ENCODE results near the gene YIF1B. TPM values are rescaled to one million over a fixed set of nuclear protein-coding genes. Genes with fewer than 3 reads are reported as not detected.

YIF1B gene
- total RNA-seq, 1 experiment from 2014 or later = 106 TPM

DNA sequence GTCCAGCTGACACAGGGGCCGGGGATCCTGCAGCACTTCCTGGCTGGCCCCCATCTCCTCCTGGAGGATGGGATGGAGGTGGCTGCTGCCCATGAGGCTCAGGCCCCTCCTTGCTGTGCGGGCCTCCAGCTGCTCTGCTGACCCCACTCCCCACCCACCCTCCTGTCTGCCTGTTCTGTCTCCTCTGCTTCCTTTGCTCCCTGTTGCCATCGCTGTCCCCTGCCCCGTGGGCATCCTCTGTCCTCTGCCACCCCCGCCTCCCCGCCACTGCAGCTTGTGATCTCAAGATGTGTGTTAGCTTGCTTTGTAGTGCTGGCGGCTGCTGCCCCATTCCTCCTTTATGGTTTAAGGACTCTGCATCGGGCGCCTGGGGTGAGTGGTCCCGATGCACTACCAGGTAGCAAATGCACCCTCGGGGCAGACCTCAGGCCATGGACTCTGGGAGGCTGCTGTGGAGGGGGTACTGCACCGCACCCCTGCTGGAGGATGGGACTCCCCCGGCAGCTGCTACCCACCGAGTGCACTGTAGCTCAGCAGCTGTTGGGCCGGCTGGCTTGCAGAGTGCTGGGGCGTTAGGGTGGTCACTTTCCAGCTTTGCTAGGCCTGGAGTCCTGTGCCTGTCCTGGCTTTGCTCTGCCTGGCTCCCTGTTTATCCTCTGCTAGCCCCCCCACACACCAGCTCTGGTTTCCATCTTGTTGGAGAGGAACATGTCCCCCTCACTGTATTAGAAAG is 27.5 kb downstream of the YIF1B start:
- in situ Hi-C loops (cut with HindIII; ENCODE audit: low pct_unique_long_range_greater_than_20kb, low sequenced_read_pairs) = no loop called here

DNA sequence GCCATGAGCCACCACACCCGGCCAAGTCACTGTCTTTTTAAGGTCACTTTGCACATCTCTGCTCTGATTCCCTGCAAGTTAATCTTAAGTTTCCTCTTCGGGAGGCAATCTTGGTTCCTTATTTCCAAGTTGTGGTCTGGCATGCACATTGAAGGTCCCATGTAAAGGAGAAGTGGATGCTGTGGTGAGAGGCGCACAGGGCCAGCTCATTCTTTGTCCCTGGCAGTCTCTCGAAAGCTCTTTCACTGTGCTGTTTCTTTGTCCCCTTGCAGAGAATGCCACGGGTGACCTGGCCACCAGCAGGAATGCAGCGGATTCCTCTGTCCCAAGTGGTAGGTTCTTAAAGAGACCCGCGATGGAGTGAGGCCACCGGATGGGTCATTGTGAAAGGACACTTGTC is 28.1 kb downstream of the YIF1B start:
- in situ Hi-C loops (cut with HindIII; ENCODE audit: low pct_unique_long_range_greater_than_20kb, low sequenced_read_pairs) = no loop called here
- DNase-seq (ENCODE audit: low read depth, low spot score) = no peak

More for the DNA sequence above, 27.5 kb downstream of the YIF1B start:
- no peak for DNase-seq (ENCODE audit: low read depth, low spot score)

DNA sequence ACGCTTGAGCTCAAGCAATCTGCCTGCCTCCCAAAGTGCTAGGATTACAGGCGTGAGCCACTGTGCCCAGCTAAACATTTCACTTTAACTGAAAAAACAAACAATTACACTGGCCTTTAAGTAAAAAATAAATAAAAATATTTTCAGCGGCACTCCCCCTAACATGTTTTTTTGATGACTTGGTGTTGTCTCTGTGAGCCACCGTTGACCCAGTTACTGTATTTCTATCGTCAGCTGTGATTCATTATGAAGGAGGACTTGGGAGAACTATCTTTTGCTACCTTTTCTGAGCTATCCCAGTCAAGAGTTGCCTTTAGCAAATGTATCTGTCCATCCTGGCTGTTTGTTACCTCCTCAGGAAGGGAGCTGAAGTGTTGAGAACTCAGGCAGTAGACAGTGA is 30.2 kb downstream of the YIF1B start:
- DNase-seq (ENCODE audit: low read depth, low spot score) = no peak
- in situ Hi-C loops (cut with HindIII; ENCODE audit: low pct_unique_long_range_greater_than_20kb, low sequenced_read_pairs) = no loop called here

DNA sequence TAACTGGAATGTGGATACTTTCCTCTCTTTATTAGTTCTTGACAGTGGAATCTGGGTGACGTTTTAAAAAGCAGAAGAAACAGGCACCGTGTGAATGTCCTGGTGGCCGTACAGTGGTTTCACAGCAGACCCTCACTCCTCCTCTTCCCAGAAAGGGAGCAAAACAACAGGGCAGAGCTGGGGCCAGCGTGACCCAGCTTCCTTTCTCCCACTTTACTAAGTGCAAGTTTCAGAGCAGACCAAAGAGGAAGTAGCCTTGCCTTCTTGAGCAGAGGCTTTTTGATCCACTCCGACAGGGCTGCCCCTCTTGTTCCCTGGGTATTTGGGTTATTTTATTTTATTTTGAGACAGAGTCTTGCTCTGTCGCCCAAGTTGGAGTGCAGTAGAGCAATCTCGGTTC is 31.3 kb downstream of the YIF1B start:
- no peak for DNase-seq (ENCODE audit: low read depth, low spot score)
- in situ Hi-C loops (cut with HindIII; ENCODE audit: low pct_unique_long_range_greater_than_20kb, low sequenced_read_pairs) = no loop called here

DNA sequence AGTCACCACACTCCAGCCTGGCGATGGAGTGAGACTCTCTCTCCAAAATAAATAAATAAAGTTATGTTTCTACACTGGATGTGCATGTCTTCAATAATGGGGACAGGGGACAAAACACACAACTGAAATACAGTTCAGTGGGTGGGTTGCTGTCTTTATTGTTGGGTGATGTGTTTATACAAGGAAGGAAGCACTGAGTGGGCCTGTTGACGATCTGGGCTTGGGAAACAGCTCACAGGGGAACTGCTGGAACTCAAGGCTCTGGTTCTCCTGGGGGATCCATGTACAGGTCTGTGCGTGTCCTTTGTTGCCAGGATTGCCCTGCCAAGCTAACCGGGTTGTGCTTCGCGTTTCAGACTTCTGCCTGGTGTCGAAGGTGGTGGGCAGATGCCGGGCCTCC is 32.5 kb downstream of the YIF1B start:
- no peak for DNase-seq (ENCODE audit: low read depth, low spot score)
- in situ Hi-C loops (cut with HindIII; ENCODE audit: low pct_unique_long_range_greater_than_20kb, low sequenced_read_pairs) = no loop called here

DNA sequence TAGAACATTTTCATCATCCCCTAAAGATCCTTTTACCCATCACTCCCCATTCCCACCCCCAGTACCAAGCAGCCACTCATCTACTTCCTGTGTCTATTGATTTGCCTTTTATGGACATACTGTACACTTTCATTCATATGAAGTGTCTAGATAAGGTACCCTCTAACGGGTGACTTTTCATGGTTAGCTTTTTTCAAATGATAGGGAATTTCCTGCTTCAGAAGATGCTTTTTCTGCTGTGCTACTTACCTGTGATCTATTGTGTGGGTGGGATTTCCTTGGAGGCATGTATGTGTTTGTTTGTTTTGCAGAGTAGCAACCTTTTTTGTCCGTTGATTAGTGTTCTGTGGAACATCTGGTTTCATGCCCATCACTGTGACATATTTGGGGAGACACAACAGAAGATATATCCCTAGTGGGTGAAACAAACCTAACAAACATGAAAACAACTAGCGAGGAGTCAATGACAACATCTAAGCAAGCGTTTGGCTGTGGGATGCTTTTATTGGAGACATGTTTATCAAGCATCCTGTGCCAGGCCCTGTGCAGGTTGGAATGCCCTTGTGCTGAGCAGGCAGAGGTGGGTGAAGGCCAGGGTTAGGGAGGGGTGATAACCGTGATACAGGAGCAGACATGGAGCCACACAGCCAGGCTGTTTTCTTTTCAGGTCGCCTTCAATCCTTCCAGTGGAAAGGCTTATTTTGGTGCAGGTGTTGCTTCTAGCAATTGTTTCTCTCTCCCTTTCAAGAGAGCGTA is 33.8 kb downstream of the YIF1B start:
- in situ Hi-C loops (cut with HindIII; ENCODE audit: low pct_unique_long_range_greater_than_20kb, low sequenced_read_pairs) = no loop called here
- no peak for DNase-seq (ENCODE audit: low read depth, low spot score)

DNA sequence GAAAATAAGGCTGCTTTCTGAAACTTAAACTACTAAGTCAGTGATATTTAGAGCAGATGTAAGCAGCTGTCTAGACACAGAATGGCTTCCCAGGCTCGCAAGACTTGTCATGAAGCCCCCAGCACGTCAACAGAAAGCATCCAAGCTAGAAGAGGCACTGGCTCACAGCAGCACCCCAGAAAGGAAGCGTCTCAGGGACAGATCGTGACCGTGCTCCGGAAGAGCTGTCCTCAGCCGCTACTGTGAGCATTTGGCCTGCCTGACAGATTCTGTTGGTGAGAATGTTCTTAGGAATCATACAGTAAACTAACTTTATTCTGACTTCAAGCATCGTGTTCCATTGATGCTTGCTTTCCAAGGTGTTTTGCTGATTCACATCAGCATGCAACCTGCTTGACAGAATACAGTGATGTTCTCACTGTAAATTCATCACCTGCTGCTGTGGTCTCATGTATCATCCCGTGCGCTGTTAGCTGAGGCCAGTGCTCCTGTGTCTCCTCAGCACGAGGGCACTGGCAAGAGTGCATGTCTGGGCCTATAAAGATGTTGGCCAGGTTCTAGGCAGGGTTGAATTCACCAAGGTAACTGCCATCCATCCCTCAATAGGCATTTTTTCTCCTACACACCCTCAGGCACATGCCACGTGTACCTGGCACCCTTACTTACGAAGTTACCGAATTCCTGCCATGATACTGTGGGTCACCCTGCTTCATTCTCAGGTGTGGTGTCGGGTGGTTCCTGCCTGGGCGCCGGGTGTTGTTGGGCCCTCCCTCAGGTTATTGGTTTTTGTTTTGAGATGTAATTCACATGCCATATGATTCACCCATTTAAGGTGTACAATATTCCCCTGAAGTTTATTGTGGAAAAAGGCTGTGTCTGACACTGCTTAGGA is 35.5 kb downstream of the YIF1B start:
- DNase-seq (ENCODE audit: low read depth, low spot score) = no peak
- in situ Hi-C loops (cut with HindIII; ENCODE audit: low pct_unique_long_range_greater_than_20kb, low sequenced_read_pairs) = no loop called here

DNA sequence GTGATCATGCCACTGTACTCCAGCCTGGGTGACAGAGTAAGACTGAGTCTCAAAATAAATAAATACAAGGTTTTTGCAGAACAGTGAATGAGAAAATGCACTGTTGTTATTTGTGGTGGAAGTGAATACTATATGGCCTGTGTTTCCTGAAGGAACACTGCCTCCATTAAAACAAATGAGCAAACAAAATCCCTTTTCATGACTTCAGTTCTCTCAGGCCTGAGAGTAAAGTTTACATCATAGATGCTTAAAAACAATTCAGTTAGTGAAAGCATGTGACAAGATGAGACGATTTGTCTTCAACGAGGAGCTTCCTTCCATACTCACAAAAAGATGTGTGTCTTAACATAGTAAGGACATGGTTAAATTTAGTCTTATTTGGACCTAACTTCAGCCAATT is 37.0 kb downstream of the YIF1B start:
- in situ Hi-C loops (cut with HindIII; ENCODE audit: low pct_unique_long_range_greater_than_20kb, low sequenced_read_pairs) = no loop called here
- peak; percentile 90 for DNase-seq (ENCODE audit: low read depth, low spot score)

DNA sequence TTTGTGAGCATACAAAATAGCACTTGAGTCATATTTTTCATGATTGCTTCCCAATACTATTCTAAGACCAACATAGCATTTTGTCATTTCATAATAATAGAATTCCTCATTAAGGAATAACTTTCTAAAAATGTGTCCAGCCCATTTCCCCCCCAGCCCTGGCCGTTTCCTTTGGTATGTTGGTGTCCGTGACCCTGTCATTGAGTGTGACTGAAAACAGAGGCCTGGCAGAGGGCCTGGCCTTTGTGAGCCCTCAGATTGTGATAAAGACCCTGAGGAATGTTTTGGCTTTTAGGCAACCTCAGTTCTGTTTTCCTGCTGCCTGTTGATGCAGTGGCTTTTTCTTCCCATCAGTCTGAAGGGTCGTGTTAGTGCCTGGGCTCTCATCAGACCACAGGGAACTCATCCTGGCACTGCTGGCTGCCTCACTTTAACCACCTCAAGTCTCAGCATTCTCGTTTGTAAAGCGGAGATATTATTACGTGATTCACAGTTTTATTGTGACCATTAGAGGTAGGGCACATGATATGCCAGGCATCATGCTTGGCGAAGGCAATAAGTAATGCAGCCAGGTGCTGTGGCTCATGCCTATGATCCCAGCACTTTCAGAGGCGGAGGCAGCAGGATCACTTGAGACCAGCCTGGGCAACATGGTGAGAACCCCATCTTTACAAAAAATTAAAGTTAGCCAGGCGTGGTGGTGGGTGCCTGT is 37.6 kb downstream of the YIF1B start:
- DNase-seq (ENCODE audit: low read depth, low spot score) = no peak
- in situ Hi-C loops (cut with HindIII; ENCODE audit: low pct_unique_long_range_greater_than_20kb, low sequenced_read_pairs) = no loop called here

DNA sequence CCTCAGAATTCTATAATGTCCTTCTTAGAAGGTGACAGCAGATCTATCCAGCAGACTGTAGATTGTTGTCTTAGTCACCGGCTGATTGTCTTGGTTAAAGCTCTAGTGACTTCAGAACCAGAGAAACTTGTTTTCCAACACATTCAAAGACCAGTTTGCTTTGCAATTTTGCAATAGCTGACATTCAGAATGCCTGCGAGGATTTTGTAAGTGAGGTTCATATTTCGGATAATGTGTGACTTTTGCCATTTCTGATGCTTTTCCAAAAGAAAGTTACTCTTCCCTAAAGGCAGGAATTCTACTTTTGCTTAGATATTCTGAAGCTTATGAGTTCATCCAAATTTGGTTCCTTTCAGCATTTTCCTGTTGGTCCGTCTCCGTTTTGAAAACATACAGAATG is 38.2 kb downstream of the YIF1B start:
- no peak for DNase-seq (ENCODE audit: low read depth, low spot score)
- in situ Hi-C loops (cut with HindIII; ENCODE audit: low pct_unique_long_range_greater_than_20kb, low sequenced_read_pairs) = no loop called here

DNA sequence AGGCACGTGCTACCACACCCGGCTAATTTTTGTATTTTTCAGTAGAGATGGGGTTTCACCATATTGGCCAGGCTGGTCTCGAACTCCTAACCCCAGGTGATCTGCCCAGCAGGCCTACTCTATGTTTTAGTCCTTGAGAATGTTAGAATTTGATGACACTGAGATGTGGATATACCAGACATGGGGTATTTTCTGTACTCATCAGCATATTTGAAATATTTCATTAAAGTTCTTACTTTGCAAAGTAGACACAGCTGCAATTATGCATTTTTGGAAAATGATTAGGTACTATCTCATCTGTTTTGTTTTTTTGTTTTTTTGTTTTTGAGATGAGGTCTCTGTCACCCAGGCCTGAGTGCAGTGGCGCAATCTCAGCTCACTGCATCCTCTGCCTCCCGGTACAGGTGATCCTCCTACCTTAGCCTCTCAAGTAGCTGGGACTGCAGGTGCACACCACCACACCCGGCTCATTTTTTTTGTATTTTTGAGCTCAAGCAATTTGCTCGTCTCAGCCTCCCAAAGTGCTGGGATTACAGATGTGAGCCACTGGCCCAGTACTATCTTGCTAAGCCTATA is 38.7 kb downstream of the YIF1B start:
- DNase-seq (ENCODE audit: low read depth, low spot score) = no peak
- in situ Hi-C loops (cut with HindIII; ENCODE audit: low pct_unique_long_range_greater_than_20kb, low sequenced_read_pairs) = no loop called here

DNA sequence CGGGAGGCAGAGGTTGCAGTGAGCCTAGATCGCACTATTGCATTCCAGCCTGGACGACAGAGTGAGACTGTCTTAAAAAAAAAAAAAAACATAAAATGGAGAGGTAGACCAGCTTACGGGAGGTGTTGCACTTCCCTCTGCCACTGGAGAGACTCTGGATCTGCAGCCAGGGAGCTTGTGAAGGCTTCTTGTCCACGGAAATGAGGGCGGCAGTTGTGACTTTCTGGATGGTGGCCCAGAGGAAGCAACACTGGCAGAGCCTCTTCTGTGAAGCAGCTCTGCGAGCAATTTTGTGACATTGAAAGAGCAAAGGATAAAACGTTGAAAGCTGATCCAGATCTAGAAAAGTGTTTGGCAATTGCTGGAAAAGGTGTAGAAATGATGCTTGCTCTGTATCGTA is 41.0 kb downstream of the YIF1B start:
- no peak for DNase-seq (ENCODE audit: low read depth, low spot score)
- in situ Hi-C loops (cut with HindIII; ENCODE audit: low pct_unique_long_range_greater_than_20kb, low sequenced_read_pairs) = no loop called here

DNA sequence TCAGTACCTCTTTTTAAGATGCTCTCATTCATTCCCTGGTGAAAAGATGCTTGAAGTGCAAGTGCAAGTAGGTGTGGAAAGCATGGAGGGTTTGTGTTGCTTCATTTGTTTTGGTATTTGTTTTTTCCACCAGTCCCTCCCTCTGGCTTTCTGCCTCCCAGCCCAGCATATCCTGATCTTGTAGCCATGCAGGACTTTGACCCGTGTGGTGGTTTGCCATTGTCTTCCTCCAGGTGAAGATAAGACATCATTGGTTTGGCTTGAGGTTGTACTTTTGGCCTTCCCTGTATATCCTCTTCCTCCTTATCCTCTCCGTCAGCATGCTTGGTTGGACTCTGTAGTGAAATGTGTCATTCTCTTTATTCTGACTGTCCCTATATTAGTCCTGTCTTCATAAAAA is 42.2 kb downstream of the YIF1B start:
- in situ Hi-C loops (cut with HindIII; ENCODE audit: low pct_unique_long_range_greater_than_20kb, low sequenced_read_pairs) = no loop called here
- DNase-seq (ENCODE audit: low read depth, low spot score) = no peak

DNA sequence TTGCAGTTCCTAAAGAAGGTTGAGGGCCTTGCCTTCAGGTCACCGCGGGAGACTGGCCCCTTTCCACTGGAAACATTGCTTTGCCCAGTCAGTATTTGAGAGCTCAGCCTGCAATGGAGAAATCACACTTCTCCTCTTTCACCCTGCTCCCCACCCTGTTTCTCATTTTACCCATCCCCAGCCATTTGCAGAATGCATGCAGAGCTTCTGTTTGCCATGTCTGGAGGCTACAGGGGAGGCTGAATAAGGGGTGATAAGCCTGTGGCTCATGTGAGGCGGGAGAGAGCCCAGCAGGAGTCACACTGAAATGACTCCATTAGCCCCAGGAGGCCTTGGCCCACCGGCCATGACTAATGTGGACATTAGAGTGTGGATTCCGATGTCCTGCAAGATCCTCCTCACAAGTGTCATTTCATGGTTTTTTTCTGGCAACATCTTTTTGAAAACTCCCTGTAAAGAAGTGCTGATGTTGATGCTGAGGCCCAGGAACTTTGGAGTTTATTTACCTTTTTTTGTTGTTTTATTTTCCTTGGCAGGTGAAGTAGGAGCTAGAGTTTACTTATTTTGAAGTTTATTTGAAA is 45.1 kb downstream of the YIF1B start:
- DNase-seq (ENCODE audit: low read depth, low spot score) = no peak
- in situ Hi-C loops (cut with HindIII; ENCODE audit: low pct_unique_long_range_greater_than_20kb, low sequenced_read_pairs) = no loop called here

DNA sequence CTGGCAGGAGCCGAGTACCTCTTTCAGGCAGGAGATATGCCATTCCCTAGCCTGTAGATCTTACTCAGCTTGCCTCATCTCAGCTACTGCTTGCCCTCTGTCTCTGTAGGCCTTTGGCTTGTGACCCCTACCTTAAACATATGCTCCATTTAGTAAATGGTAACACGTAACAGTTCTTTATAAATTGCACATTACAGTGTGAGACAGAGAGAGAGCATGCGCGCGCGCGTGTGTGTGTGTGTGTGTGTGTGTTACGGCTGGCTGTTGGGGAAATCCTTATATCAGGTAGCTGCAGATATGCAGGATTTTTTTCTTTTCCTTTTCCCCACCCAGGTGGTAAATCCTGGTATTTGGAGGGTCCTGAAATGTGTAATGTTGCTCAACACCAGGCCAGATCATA is 47.2 kb downstream of the YIF1B start:
- in situ Hi-C loops (cut with HindIII; ENCODE audit: low pct_unique_long_range_greater_than_20kb, low sequenced_read_pairs) = no loop called here
- DNase-seq (ENCODE audit: low read depth, low spot score) = no peak

DNA sequence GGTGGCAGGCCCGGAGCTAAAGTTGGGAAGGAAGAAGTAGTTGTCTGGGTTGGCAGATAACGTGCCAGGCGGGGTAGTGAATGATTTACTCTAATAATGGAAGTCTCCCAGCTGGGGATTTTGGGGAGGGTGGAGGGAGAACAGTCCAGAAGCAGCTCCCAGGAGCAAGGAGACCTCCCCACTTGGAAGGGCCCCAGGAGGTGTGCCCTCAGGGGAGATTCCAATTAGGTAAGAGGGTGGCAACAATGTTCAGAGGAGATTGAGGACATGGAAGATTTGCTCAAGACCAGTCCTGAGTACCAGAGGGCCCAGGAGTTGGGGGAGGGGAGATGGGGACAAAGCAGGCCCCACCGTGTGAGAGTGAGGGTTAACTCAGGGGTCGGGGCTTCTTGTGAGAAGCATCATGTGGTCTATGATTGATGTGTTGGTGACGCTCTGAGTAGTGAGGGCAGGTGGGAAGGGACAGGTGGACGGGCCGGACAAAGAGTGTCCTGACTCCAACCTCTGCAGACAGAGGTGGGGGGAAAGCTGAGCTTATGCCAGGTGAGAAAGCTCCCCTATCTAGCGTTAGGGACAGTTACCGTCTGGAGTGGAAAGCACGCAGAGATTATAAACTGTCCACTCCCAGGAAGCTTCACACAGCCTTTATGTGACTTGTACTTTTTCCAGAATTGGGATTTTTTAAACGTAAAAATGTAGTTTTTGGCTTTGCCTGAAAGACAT is 47.8 kb downstream of the YIF1B start:
- in situ Hi-C loops (cut with HindIII; ENCODE audit: low pct_unique_long_range_greater_than_20kb, low sequenced_read_pairs) = no loop called here
- DNase-seq (ENCODE audit: low read depth, low spot score) = no peak

Measured in SK-MEL-5 (cell line).